GM21786 (cell line): ENCODE data around the gene VIPR2.
"Not testable (repeated sequence)": the region's sequence is repeated elsewhere in the genome, so short reads cannot be mapped to it uniquely, and the experiment has no call there.

Source experiments
- ATAC-seq: cut with Tn5 transposase; IDR thresholded peaks from one replicate; pipeline ENCODE4 v1.9.1; 2021; ENCODE audit not compliant: unreplicated experiment

Gene VIPR2

DNA sequence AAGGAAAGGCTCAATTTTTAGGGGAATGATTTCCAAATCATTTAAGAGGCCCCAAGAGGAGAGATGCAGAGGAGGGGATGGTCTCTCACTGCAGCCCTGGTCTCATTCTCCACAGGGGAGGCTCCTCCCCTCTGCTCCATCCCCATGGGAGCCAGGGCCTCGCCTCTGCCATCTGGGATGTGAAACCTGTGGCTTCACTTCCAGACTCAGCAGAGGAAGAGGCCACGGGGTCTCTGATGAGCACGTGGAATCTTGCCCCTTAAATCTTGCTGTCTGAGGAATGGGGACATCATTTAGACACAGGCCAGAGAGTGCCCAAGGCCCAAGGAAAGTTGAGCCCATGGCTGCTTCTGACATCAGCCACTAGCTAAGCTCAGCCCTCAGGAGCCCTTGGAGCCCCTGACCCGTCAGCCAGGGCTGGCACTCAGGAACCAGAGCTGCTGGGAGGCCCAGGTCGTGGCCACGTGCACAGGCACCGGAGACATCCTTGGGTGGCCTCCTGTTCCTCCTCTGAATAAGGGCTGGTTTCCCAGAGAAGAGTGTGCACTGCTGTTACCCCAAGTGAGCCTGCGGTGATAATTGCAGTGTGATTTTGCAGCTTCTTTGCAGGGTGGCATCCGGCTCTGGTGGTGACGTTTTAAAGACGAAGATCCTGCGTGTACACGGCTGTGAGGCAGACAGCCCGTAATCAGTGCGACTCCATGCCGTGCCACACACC lies 50.5 kb downstream of the VIPR2 start:
- no peak for ATAC-seq

DNA sequence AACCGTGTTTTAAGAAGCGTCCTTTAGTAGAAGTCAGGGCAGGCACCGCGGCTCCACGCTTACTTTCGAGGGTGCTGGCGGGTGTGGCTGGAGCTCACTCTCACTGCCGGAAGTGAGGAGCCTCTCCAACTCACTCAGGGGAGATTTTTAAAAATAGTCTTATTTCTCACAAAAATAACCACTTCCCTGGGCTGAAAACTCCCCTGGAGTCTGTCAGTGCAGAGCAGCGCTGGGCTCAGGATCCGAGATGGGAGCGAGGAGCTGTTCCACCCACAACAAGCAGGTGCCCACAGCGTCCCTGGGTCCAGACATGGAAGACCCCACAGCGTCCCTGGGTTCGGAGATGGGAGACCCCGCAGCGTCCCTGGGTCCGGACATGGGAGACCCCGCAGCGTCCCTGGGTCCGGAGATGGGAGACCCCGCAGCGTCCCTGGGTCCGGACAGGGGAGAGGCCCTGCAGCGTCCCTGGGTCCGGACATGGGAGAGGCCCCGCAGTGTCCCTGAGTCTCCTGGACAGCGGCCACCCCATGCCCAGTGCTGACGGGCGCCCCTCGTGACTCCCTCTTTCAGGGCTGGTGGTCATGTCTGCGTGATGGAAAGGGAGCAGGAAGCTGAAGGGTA lies 51.2 kb downstream of the VIPR2 start:
- ATAC-seq: no peak

DNA sequence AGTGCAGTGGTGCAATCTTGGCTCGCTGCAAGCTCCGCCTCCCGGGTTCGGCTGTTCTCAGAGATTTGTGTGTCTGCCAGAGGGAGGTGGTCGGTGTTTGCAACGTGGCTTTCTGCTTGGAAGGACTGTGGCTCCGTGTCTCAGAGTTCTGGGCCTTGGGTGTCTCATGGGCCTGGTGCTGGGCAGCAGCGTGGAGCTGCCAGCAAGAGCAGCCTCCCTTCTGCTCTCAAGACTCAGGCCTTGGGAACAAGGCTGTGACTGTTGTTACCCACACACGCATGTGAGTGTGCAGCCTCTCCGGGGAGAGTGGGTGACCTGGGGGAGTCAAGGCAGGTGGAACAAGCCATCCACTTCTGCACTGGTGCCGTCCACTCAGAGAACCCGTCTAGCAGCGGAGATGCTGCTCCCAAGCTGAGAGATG lies 52.0 kb downstream of the VIPR2 start:
- ATAC-seq: no peak

DNA sequence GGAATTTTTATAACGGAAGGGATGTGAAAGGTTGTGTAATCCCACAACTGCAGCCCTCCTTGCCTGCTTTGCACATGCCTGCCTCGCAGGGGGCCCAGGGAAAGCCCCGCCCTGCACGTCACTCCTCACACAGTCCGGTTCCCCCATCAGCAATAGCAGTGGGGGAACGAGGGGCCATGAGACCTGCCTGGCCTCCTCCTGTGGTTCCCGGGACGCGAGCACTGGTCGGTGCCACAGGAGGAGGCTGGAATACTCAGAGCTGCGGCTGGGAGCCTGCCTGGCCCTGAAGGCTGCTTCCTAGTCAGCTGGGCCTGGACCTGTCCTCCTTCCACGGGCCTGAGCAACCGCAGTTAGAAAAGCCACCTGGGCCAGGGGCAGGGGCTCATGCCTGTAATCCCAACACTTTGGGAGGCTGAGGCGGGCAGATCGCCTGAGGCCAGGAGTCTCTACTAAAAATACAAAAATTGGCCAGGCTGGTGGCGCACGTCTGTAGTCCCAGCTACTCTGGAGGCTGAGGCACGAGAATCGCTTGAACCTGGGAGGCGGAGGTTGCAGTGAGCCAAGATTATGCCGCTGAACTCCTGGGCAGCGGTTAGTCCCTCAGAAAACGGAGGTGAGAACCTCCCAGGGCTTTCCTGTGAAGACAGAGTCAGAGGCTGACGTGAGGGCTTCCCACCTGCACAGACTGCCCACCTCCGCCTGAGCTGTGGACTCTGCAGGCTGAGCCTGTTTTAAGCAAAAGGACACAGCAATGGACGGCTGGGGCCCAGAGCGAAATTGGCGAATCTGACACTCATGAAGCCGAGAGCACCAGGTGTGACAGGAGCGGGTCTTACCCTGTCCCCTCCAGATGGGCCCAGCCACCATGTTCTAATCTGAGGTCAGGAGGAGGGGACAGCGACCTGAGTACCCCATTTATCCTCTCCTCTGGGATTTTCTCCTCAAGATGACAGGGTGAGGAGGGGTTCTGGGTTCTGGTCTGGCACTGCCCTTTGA lies 52.9 kb downstream of the VIPR2 start:
- ATAC-seq: no peak

DNA sequence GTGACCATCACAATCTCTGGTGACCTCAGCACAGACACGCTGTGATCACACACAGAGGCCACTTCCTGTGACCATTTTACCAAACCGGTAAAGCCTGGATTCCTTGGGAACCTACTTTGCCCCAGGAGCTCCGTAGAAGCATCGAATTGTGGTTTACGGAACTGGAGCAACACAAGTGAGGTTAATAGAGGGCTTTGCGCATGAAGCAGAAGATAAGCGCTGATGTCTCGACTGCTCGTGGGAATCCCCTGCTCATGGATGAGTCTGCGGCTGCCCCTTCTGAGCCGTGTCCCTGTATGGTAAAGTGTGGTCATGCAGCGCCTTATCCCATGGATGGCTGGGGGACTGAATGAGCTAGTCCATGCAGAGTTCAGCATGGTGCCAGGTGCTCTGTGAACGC lies 53.6 kb downstream of the VIPR2 start:
- ATAC-seq: no peak

DNA sequence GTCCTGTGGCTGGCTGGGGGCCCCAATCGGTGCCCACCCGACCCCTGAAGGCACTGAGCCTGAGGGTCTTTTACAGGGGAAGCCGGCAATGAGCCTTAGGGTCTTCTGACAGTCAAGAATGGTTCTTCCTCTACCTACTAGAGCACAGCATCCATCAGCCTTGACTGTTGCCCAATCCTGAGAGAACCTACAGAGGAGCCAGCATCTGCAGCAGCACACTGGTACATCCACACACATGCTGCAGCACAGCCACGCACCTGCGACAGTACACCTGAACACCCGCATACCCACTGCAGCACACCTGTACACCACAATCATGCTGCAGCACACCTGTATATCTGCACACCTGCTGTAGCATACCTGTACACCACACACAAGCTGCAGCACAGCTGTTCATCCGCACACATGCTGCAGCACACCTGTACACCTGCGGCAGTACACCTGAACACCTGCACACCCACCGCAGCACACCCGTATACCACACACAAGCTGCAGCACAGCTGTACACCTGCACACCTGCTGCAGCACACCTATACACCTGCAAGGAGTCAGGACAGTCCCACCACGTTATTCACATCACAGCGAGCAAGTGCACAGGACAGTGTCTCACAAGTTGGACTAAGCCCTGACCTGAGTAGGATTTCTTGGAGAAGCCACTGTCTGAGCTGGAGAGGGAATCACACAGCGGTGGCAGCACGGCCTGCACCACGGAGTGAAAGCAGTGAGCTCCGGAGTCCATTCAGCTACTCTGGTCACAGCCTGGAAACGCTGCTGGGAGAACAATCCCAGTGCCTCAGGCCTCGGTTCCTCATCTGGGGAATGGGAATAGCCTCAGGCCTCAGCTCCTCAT lies 56.4 kb downstream of the VIPR2 start:
- no peak for ATAC-seq

DNA sequence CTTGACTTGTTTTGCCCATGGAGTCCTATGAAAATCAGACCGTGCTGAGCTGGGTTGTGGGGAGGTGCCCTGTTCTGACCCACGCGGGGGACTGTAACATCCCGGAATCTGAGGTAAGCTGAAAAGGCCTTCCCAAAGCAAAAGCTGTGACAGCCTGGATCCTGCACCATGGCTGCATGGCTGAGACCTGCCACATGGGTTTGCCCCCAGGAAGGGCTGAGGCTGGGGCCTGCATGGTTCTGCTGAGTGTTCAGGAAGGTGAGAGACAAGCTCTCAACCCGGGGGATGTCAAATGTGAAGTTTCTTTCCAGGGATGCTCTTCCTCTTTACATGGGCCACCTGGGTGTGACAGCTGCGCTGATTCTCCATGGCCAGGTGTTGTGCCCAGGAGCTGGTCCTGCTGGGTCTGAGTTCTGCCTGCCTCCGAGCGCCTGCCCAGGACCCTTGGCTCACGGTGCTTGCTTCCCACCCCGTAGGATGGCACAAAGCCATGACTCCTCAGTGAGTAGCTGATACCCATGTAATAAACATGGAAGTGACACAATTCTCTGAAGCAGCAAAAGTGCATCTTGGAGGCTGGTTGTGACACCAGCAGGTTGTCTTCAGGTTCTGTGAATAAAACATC lies 58.3 kb downstream of the VIPR2 start:
- ATAC-seq: no peak

DNA sequence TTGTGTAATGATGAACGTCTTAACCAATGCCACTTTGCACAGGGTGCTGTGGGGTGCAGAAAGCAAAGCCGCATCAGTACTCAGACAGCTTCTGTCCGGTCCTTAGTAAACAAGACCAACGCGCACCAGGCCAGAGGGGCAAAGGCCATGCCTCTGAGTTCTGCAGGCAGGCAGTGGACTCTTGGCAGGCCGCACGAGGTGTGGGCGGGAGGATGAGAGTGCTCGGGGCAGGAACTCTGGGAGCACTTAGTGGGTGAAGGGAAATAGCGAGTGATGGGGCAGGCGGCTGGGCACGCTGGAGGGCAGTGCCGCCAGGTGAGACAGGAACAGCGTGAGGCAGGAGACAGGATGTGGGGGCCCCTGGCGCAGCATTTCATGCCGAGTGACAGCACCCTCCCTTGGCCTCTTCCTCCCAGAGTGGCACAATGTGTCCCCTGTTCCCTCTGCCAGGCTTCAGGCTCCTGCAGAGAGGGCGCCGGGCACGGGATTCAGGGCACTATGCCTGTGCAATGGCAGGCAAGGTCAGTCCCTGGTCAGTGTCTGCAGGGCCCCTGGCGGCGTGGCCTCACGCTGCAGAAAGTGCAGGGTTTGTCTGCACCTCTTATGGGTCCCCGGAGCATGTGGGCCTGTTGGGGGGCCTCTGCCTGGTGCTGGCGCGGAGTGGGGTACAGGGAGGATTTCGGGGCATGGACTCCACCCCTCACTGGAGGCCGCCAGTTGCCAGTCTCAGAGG lies 60.4 kb downstream of the VIPR2 start:
- no peak for ATAC-seq

DNA sequence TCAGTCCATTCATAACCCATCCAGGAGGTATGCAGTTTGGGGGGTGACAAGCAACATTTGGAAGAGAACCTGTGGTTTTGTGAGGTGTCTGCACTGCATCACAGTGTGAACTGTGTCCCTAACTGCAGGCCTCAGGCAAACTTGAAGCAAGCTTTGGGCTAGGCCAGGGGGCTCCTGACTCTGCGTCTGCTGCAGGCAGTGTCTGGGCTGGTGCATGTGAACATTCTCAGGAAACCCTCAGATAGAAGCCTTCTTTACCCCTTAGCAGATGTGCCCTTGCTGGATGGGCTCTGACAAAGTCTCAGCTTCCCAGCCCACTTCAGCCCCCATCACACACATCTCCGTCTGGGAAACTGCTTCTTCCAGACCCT lies 61.0 kb downstream of the VIPR2 start:
- ATAC-seq: no peak

DNA sequence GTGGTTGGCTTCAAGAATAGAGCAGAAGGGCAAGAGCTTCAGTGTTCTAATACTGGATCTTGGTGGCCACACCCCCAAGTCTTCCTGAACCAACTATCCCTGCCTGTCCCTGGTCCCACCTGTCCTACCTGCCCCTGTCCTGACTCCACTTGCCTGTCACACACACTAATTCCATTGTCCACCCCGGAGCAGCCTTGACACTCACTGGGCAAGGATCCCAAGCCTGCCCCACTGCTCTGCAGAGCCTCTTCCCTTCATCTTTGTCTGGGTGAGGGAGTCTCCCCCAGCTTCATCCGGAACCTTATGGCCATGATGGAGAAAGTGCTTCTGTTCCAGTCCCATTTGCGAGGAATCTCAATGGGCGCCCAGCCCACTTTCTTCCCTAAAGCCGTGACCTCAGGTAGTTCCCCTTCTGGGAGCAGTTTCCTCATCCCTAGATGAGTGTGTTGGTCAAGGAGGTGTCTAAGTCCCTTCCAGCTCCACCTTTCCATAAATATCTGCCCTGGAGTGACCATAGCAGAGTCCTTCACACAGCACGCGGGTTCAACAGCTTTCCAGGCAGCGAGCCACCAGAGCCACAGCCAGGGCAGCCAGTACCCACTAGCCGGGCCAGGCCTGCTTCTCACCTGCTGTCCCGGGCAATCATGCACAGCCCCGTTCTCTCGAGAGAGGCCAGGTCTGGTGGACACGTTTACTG lies 61.5 kb downstream of the VIPR2 start:
- no peak for ATAC-seq

DNA sequence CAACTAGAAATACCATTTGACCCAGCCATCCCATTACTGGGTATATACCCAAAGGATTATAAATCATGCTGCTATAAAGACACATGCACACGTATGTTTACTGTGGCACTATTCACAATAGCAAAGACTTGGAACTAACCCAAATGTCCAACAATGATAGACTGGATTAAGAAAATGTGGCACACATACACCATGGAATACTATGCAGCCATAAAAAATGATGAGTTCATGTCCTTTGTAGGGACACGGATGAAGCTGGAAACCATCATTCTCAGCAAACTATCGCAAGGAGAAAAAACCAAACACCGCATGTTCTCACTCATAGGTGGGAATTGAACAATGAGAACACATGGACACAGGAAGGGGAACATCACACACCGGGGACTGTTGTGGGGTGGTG lies 62.6 kb downstream of the VIPR2 start:
- not testable (repeated sequence) for ATAC-seq

DNA sequence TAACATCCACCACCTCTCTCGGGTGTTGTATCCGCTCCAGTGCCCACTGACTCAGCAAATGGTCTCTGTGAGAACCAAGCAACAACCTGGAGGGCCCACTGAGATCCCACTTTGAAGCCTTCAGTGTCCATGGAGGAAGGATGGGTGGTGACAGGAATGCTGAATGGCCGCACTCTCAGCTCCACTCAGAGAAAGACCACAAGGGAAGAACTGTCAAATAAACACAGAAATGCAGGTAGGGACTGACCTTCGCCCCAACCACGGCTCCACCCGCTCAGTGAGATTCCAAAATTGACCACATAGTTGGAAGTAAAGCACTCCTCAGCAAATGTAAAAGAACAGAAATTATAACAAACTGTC lies 65.8 kb downstream of the VIPR2 start:
- ATAC-seq: no peak

DNA sequence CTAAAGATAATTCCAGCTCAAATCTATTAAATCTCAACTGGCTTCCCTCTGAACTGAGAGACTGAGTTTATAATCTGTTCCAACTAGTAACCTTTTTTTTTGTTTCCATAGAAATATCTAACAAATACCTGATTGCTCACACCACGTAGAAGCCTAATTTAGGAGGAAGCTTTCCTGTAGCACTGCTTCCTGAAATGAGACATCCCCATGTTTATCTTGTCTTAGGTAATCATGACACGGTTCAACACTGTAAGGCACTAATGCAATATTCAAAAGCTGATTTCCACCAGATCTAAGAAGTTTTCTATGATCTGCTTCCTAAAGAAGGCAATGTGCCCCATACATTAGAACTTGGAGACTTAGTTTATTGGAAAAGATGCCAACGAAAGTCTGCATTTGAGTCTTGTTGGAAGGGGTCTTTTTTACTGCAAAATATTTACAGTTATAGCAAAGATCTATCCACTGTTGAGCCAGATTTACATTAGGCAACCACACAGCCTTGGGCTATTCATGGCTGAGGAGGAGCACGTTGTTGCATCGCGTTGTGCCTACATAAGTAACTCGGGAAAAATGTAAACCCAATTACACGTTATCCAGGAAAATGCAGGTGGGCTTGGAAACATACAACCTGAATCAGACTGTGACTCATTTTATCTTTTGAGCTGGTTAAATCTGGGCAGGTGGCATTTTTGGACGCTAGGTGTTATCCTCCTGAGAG lies 66.3 kb downstream of the VIPR2 start:
- no peak for ATAC-seq

DNA sequence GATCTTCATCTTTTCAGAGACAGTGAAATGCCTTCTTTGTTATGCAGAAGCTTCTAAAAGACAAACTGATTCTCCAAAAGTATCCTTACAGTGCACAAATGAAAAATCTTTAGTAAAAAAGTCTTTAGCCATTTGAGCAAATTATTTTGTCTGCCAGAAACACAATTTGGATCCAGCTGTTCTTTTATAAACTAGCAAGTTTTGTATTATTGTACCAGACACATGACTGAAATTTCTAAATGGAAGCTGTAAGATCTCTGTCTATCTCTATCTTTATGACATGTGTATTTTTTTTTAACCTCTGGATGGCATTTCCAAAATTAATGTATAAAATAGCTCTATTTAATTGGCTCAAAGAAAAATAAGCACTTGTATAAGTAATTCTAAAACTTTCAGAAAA lies 68.3 kb downstream of the VIPR2 start:
- ATAC-seq: no peak

DNA sequence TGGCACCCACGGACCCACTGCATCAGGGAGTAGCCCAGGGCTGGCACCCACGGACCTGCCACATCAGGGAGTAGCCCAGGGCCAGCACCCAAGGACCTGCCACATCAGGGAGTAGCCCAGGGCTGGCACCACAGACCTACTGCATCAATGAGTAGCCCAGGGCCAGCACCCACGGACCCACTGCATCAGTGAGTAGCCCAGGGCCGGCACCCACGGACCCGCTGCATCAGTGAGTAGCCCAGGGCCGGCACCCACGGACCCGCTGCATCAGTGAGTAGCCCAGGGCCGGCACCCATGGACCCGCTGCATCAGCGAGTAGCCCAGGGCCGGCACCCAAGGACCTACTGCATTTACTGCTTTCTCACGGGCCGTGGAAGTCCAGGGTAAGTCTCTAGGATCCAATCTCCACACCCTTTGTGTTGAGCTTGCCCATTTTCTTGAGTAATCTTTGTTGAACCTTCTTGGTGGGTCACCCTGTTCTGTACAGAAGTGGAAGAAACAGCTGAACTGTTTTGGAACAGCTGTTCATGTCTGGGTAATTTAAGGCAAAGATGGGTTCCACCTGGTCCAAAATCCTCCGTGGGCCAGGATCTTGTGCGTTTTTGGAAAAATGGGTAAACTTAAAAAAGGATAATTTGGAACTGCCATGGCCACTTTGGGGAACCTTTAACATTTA lies 69.0 kb downstream of the VIPR2 start:
- ATAC-seq: no peak

DNA sequence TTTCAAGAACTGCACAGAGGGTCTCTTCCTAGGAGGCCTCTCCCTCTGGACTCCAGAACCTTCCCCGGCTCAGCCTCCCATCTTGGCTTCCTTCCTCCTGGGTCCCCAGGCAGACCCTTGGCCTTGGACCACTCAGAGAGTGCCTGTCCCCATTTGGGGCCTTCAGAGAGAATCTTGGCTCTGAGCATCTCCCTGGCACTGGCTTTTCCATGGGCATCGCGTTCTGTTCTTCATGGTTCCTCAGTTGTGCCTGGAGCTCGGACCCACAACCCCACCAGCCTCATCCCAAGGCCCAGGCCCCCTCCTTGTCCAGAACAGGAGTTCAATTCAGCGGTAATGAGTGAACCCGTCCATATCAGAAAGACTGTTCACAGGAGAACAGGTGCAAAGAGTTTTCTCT lies 73.4 kb downstream of the VIPR2 start:
- no peak for ATAC-seq

DNA sequence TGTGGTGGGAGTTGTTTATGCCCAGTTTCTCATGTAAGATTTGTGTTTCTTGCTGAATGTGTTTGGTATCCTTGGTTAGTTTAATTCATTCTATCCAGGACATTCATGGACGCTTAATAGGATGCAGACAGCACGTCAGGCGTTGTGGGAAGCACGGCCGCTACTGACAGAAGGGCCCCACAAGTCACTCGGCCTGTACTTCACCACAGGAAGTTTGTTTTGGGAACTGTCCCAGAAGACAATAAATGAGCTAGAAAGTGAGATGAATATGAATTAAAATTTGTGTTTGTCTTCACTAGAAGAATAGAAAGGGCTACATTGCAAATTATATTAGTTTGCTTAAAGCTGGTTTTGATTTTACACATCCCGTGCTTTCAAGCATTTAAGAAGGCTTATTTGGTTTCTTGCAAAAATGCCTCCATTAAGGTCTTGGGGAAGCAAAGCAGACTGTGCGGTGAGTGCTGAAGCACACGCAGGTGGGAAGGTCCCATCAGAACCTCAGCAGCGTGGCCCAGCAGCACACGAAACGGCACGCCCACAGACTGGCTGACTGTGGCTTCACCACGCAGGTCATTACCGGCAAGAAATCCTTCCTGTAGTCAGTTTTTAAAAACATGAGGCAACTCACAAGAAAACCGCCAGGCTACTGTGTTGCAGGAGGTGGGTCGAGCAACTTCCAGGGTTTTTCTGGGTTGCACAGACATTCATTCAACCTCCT lies 74.1 kb downstream of the VIPR2 start:
- no peak for ATAC-seq
